22Rv1 (cell line): ENCODE data around the gene TBR1.

ENCODE experiments used
- CTCF ChIP-seq: fragments of 450-650 bp; IDR thresholded peaks from 2 replicates; pipeline ENCODE4 v1.5.1; 2017; ENCODE audit warnings: mild to moderate bottlenecking
- ZFX ChIP-seq: fragments of 450-650 bp; IDR thresholded peaks from 2 replicates; pipeline ENCODE4 v1.6.1; 2017; ENCODE audit warnings: antibody characterized with exemption, borderline replicate concordance

GRCh38 chr2:161417438-161418274, 1.6 kb downstream of the TBR1 start:
- no peak for TF ChIP-seq CTCF
- no peak for TF ChIP-seq ZFX
